EL (cell line): ENCODE measurements around the gene MACC1.
"Not testable (repeated sequence)": the region's sequence is repeated elsewhere in the genome, so short reads cannot be mapped to it uniquely, and the experiment has no call there.

Experiments
- DNase-seq: peaks from one replicate; pipeline ENCODE4 v3.0.0-alpha.2; 2016

The MACC1 gene

GRCh38 chr7:20229646-20230500 lies 12.7 kb upstream of the MACC1 start:
- peak; percentile 84 for DNase-seq

GRCh38 chr7:20229081-20229480 lies 11.9 kb upstream of the MACC1 start:
- no peak for DNase-seq

- no peak for DNase-seq
Measured at GRCh38 chr7:20228654-20229053, 11.5 kb upstream of the MACC1 start.

GRCh38 chr7:20227291-20227795 lies 10.2 kb upstream of the MACC1 start:
- peak; percentile 55 for DNase-seq

GRCh38 chr7:20226860-20227259 lies 9.7 kb upstream of the MACC1 start:
- no peak for DNase-seq

- DNase-seq, result no peak
Measured at GRCh38 chr7:20225384-20225783, 8.2 kb upstream of the MACC1 start.

- no peak for DNase-seq
Measured at GRCh38 chr7:20224025-20224424, 6.8 kb upstream of the MACC1 start.

GRCh38 chr7:20223356-20223755 lies 6.2 kb upstream of the MACC1 start:
- DNase-seq, result peak; percentile 32

GRCh38 chr7:20222219-20222828 lies 5.1 kb upstream of the MACC1 start:
- DNase-seq, result no peak

GRCh38 chr7:20220921-20221547 lies 3.9 kb upstream of the MACC1 start:
- peak; percentile 85 for DNase-seq

- no peak for DNase-seq
Measured at GRCh38 chr7:20220293-20220761, 3.1 kb upstream of the MACC1 start.

- DNase-seq, result peak; percentile 84
Measured at GRCh38 chr7:20219446-20220292, 2.5 kb upstream of the MACC1 start.

- DNase-seq, result no peak
Measured at GRCh38 chr7:20219062-20219445, 1.9 kb upstream of the MACC1 start.

- no peak for DNase-seq
Measured at GRCh38 chr7:20218279-20218678, 1.1 kb upstream of the MACC1 start.

- DNase-seq, result no peak
Measured at GRCh38 chr7:20216406-20217036, 663 bp downstream of the MACC1 start.

GRCh38 chr7:20214921-20215669 lies 2.1 kb downstream of the MACC1 start:
- DNase-seq, result no peak

- no peak for DNase-seq
Measured at GRCh38 chr7:20214132-20214531, 3.1 kb downstream of the MACC1 start.

GRCh38 chr7:20213378-20213777 lies 3.8 kb downstream of the MACC1 start:
- DNase-seq, result no peak

- DNase-seq, result no peak
Measured at GRCh38 chr7:20211376-20211775, 5.8 kb downstream of the MACC1 start.

- no peak for DNase-seq
Measured at GRCh38 chr7:20208651-20209307, 8.4 kb downstream of the MACC1 start.

GRCh38 chr7:20207811-20208210 lies 9.4 kb downstream of the MACC1 start:
- not testable (repeated sequence) for DNase-seq
